Measurements from ENCODE around the gene SNIP1. TPM values are rescaled to one million over a fixed set of nuclear protein-coding genes. Genes with fewer than 3 reads are reported as not detected.
A peak's percentile ranks its signal among the peaks of the same experiment; 100 is the strongest.
"Not testable (repeated sequence)": the region's sequence is repeated elsewhere in the genome, so short reads cannot be mapped to it uniquely, and the experiment has no call there.

The SNIP1 gene
- total RNA-seq, 1 experiment from 2014 or later, result 17.0 TPM

DNA sequence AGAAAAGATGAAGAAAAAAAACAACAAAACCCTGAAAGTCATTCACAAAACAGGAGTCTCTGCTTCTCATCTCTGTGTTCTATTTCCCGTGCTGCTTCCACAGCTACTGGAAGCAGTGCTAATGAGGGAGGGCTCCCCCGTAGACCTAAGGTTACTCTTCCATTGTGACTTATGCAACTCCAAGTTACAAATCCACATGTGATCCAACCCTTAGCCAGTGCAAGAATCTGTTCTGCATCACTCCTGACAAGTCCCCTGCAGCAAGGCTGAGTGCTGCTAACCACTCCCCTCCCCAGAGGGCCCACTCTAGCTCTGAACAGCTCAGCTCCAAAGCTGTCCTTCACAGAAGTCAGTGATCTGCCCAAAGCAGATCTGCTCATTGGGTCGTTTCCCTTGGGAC lies 12.9 kb upstream of the SNIP1 start:
- no peaks in the 10 kb centered on the region for H3K9me3 ChIP-seq (replicated peaks)
- no peak for DNase-seq
- H3K4me1 ChIP-seq, result no peaks in the 10 kb centered on the region
- H3K27me3 ChIP-seq, result no peaks in the 10 kb centered on the region
- no peak overlapping the region for H3K27ac ChIP-seq
- H3K36me3 ChIP-seq, result peaks cover 86% of the 10 kb centered on the region
- no peak overlapping the region for H3K4me3 ChIP-seq

DNA sequence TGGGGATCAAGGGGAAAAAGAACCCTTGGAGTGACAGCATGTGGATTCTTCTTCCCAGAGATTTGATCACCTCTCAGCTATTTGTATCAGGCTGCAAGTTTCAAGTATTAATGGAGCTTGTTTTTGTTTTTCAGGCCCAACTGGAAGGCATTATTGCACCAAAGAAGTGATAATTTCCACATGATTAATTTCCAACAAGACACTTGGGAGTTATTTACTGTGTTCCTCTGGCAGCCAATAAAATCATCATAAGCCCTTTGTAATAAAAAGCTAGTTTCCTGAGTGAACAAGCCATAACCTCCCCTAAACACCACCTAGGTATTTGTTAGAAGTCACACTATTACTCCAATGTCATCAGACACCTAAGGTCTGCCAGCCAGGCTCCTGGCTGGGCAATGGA lies 10.8 kb upstream of the SNIP1 start:
- peaks cover 67% of the 10 kb centered on the region for H3K36me3 ChIP-seq
- H3K4me1 ChIP-seq, result no peaks in the 10 kb centered on the region

DNA sequence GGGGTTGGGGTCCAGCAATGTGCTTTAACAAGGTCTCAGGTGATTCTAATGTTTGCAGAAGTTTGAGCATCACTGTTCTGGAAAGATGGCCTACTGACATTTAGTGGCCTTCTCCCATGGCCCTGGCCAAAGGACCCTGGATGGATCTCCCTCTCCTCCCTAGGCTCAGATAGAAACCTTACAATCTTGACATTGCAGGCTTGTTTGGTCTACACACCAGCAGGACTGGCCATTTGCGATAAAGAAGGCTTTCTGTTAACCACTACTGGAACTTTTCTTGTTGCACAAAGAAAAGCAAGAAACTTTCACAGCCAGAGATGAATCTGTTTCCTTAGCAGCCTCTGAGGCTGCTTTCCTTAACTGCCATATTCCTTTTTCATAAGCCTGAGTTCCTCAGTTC lies 8.9 kb upstream of the SNIP1 start:
- H3K27ac ChIP-seq, result no peak overlapping the region
- no peaks in the 10 kb centered on the region for H3K9me3 ChIP-seq (replicated peaks)
- no peak overlapping the region for H3K4me3 ChIP-seq
- DNase-seq, result no peak
- H3K27me3 ChIP-seq, result no peaks in the 10 kb centered on the region
- no peaks in the 10 kb centered on the region for H3K4me1 ChIP-seq
- H3K36me3 ChIP-seq, result peaks cover 48% of the 10 kb centered on the region

More for the DNA sequence above, 10.8 kb upstream of the SNIP1 start:
- Histone ChIP-seq H3K27ac (no peak overlapping the region), H3K4me3 (no peak overlapping the region), H3K9me3 (replicated peaks) (no peaks in the 10 kb centered on the region), H3K27me3 (no peaks in the 10 kb centered on the region)
- DNase-seq, result no peak

DNA sequence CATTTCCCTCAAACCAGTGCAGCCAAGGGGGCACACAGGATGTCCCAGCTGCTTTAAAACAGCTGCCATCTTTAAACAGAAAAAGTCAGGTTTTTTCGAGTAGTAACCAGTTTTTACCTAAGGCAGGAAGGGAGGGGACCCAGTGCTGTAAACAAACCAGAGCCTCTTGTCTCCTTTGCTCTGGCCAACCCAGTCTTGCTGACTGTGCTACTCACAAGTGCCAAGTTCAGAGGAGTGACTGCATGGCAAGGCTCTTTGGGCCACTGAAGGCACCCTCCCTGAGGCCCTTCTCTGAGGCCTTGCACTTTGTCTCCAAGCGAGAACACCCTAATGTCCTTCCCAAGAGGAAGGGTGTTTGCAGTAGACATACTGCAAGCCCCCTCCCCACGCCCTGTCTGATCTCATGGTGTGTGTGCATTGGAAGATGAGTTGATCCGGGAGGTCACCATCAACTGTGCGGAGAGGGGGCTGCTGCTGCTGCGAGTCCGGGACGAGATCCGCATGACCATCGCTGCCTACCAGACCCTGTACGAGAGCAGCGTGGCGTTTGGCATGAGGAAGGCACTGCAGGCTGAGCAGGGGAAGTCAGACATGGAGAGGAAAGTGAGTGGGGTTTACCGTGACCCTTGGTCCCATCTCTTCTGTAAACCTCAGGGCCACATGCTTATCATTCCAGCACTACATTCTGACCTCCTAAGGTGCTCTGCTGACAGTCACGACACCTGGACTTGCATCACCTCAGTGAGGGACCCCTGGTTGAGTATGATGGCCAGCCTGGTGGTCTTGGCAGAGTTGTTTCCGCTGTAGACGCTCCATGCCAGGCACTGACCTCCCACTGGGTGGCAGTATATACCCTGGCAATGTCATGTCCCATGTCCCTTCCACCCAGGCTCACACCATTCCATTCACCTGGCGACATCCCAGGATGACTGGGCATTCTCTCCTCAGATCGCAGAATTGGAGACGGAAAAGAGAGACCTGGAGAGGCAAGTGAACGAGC lies 7.3 kb upstream of the SNIP1 start:
- Histone ChIP-seq H3K27ac (no peak overlapping the region), H3K27me3 (no peaks in the 10 kb centered on the region), H3K4me3 (no peak overlapping the region), H3K4me1 (no peaks in the 10 kb centered on the region), H3K36me3 (peaks cover 32% of the 10 kb centered on the region), H3K9me3 (replicated peaks) (no peaks in the 10 kb centered on the region)
- peak; percentile 23 to 35 for DNase-seq

DNA sequence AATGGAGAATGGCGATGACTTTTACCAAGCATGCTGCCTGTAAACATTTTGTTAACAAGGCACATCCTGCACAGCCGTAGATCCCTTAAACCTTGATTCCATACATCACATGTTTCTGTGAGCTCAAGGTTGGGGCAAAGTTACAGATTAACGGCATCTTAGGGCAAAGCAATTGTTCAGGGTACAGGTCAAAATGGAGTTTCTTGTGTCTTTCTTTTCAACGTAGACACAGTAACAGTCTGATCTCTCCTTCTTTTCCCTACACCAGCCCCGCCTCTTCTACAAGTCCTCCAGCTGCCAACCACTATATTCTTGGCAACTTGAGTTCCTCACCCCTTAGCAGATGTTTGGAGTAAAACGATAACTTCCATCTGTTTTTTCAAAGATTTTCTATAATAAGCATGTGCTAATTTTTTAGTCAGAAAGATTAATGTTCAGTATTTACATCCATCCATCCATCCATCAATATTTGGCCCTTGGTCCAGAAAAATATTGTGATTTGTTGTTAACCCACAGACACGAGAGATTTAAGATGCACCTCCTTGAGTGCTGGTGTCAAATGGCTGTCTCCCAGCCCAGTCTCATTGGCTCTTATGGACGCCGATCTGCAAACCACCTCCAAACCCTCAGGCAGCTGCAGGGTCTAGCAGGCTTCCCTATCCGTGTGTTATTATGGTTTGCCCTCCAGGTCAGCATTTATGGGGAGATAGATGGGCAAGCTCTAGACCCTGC lies 6.5 kb upstream of the SNIP1 start:
- peak in 1 of 2 experiments; percentile 24 for DNase-seq
- no peaks in the 10 kb centered on the region for H3K4me1 ChIP-seq

DNA sequence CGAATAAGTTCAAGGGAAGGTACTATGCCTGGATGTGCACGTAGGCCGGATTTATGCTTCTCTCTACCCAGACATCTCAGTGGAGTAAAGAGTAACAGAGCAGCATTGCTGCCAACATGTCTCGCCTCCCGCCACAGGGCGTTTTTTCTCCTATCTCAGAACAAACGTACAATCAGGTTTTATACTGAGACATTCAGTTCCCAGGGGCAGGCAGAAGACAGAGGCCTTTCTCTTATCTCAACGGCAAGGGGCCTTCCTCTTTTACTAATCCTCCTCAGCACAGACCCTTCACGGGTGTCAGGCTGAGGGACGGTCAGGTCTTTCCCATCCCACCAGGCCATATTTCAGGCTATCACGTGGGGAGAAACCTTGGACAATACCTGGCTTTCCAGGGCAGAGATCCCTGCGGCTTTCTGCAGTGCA lies 5.9 kb upstream of the SNIP1 start:
- H3K27ac ChIP-seq; DNase-seq; H3K9me3 ChIP-seq (replicated peaks); H3K27me3 ChIP-seq; H3K4me3 ChIP-seq; H3K4me1 ChIP-seq: not testable (repeated sequence)
- H3K36me3 ChIP-seq, result peaks cover 18% of the 10 kb centered on the region

More for the DNA sequence above, 6.5 kb upstream of the SNIP1 start:
- Histone ChIP-seq H3K36me3 (peaks cover 24% of the 10 kb centered on the region), H3K27me3 (no peaks in the 10 kb centered on the region), H3K27ac (no peak overlapping the region), H3K4me3 (no peak overlapping the region), H3K9me3 (replicated peaks) (no peaks in the 10 kb centered on the region)

DNA sequence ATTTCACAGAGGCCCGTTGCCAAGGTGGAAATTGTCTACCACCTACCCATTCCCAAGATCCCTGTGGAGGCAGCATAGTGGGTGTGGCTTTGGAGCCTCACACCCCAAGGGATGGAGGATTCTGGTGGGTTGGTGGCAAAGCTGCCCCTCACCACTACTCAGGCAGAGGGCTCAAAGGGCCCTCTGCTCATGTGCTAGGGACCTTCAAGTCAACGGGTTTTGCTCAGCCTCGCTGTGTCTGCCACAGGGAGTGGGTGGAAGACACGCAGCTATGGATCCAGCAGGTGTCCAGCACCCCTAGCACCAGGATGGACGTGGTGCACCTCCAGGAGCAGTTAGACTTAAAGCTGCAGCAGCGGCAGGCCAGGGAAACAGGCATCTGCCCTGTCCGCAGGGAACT lies 5.0 kb upstream of the SNIP1 start:
- no peaks in the 10 kb centered on the region for H3K27me3 ChIP-seq
- no peak overlapping the region for H3K27ac ChIP-seq
- H3K9me3 ChIP-seq (replicated peaks), result no peaks in the 10 kb centered on the region; the same call in 1 of the 2 replicates
- H3K4me3 ChIP-seq, result no peak overlapping the region
- H3K4me1 ChIP-seq, result no peaks in the 10 kb centered on the region
- DNase-seq, result no peak
- H3K36me3 ChIP-seq, result peaks cover 14% of the 10 kb centered on the region

DNA sequence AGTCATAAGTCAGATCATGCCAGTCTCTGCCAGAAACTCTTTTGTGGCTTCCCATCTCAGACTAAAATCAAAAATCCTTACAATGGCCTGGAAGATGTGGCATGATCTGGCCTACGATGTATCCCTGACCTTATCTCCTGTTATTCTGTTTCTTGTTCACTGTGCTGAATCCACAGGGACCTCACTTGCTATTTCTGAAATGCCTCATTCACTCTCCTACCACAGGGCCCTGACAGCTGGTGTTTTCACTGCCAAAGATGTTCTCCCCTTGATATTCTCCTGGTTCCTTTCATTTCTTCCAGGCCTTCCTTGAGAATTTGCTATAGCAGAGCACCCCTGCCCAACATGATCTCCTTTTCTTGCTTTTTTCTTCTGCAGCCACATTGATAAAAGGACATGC lies 4.3 kb upstream of the SNIP1 start:
- no peaks in the 10 kb centered on the region for H3K27me3 ChIP-seq
- DNase-seq, result no peak

DNA sequence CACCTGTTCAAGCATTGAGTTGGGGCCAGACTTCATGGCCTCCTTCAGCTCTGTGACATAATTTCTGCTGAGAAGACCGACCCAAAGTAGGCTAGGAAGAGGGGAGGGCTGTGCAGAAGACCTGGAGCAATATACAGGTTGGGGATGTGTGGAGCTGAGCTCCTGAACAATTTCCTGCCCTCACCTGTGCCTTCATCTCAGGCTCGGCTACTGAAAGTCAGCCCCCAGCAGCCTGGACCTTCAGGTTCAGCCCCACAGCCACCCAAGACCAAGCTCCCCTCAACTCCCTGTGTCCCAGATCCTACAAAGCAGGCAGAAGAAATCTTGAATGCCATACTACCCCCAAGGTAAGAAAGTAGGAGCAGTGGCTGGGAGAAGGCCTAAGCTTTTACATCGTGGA lies 3.3 kb upstream of the SNIP1 start:
- Histone ChIP-seq H3K27ac (no peak overlapping the region), H3K27me3 (no peaks in the 10 kb centered on the region), H3K4me1 (peaks cover 6% of the 10 kb centered on the region), H3K9me3 (replicated peaks) (no peaks in the 10 kb centered on the region; the same call in 1 of the 2 replicates), H3K36me3 (peaks cover under 1% of the 10 kb centered on the region; the same call in 1 of the 2 replicates), H3K4me3 (peak overlapping the region; percentile 57; the same call in 1 of the 2 replicates)
- no peak for DNase-seq

More for the DNA sequence above, 4.3 kb upstream of the SNIP1 start:
- Histone ChIP-seq H3K27ac (no peak overlapping the region), H3K4me3 (no peak overlapping the region), H3K9me3 (replicated peaks) (no peaks in the 10 kb centered on the region; the same call in 1 of the 2 replicates), H3K4me1 (no peaks in the 10 kb centered on the region; the same call in 1 of the 2 replicates), H3K36me3 (peaks cover 9% of the 10 kb centered on the region)

DNA sequence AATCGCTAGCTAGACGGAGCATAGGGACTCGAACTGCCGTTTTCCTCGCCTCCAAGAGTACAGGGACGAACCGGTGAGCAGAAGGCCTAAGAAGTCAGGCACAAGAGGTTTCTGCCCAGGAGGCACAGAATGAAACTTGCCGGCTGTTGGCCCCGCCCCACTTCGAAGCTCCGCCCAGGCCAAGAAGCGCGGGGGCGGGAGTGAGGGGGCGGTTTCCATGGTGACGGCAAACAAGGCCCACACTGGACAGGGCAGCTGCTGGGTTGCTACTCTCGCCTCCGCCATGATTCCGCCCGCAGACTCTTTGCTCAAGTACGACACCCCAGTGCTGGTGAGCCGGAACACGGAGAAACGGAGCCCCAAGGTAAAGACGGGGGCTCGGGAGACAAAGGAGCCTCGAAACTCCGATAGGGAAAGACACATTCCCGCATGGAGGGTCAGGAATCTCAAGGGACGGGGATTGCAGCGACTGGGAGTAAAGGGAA lies 2.7 kb upstream of the SNIP1 start, which contains the start of gene DNALI1:
Gene DNALI1, plus strand, starts transcription at position 229 of the 485 bp plus-strand sequence. Its CDS starts 55 bp downstream, at position 284.
- Histone ChIP-seq H3K27ac (no peak within 1 kb of the TSS; the same call in 1 of the 2 replicates), H3K36me3 (0 out of 2 replicates have a peak, but pooled peaks cover 3% of the 10 kb centered on the region), H3K9me3 (replicated peaks) (no peaks in the 10 kb centered on the region; the same call in 1 of the 2 replicates), H3K27me3 (no peaks in the 10 kb centered on the region), H3K4me3 (peak within 1 kb of the TSS; percentile 57), H3K4me1 (peaks cover 6% of the 10 kb centered on the region)
- peak; percentile 95 to 96 for DNase-seq

DNA sequence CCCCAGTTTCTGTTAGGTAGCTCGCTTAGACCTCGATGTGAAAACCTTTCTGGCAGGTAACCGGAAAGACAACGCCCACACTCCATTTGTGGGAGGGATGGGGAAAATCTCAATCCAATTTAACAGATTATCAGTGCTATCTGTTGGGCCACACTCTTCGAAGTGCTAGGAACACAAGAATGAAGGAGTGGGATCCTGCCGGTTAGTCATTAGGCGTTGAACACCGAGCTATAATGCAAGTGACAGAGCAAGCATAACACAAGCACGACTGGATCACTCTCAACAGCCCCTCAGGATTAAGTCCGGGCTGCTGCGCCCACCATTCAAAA lies 531 bp downstream of the SNIP1 start:
- peaks cover 6% of the 10 kb centered on the region for H3K4me1 ChIP-seq
- H3K36me3 ChIP-seq, result peaks cover 11% of the 10 kb centered on the region
- peak overlapping the region; percentile 50 for H3K27ac ChIP-seq
- no peaks in the 10 kb centered on the region; the same call in 1 of the 2 replicates for H3K9me3 ChIP-seq (replicated peaks)
- DNase-seq, result no peak
- no peaks in the 10 kb centered on the region for H3K27me3 ChIP-seq
- H3K4me3 ChIP-seq, result peak overlapping the region; percentile 97

DNA sequence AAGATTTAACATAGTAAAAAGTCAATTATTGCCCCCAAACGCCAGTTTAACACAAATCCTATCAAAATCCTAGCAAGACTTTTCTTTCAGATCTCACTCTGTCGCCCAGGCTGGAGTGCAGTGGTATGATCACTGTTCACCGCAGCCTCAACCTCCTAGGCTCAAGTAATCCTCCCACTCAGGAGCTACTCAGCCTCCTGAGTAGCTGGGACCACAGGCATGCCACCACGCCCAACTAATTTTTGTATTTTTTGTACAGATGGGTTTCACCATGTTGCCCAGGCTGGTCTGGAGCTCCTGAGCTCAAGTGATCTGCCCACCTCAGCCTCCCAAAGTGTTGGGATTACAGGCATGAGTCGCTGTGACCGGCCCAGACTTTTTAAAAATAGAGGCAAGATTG lies 4.8 kb downstream of the SNIP1 start:
- Histone ChIP-seq H3K36me3 (peaks cover 27% of the 10 kb centered on the region), H3K27ac (no peak overlapping the region)
- no peak for DNase-seq

DNA sequence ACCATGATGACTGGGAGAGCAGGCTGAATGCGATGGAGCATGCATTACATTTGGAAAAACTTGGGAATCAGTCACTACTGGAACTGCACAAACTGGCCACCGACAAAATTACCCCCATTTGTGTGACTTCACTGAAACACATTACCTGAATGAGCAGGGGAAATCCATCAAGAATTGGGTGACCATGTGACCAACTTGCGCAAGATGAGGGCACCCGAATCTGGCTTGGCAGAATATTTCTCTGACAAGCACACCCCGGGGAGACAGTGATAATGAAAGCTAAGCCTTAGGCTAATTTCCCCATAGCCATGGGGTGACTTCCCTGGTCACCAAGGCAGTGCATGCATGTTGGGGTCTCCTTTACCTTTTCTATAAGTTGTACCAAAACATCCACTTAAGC lies 9.1 kb downstream of the SNIP1 start:
- no peaks in the 10 kb centered on the region for H3K9me3 ChIP-seq (replicated peaks)
- H3K4me1 ChIP-seq, result no peaks in the 10 kb centered on the region
- no peak overlapping the region for H3K4me3 ChIP-seq
- no peak for DNase-seq
- H3K27me3 ChIP-seq, result no peaks in the 10 kb centered on the region
- peaks cover 44% of the 10 kb centered on the region for H3K36me3 ChIP-seq
- H3K27ac ChIP-seq, result no peak overlapping the region

More for the DNA sequence above, 4.8 kb downstream of the SNIP1 start:
- H3K27me3 ChIP-seq, result no peaks in the 10 kb centered on the region
- H3K9me3 ChIP-seq (replicated peaks), result no peaks in the 10 kb centered on the region; the same call in 1 of the 2 replicates
- no peak overlapping the region for H3K4me3 ChIP-seq
- peaks cover 6% of the 10 kb centered on the region for H3K4me1 ChIP-seq

DNA sequence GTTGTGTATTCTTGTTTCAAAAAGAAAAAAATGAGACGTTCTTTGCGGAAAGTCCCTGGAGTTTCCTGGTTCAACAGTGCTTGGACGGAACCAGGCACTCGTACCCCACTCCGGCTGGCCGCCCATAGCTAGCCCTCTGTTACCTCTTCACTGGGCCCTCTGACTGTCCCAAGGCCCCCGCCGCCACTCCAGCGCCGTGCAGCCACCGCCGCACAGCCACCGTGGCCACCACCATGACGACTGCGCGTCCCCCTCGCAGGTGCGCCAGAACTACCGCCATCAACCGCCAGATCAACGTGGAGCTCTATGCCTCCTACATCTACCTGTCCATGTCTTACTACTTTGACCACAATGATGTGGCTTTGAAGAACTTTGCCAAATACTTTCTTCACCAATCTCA lies 9.6 kb downstream of the SNIP1 start:
- no peaks in the 10 kb centered on the region for H3K4me1 ChIP-seq
- DNase-seq, result no peak
- no peaks in the 10 kb centered on the region for H3K27me3 ChIP-seq
- peaks cover 43% of the 10 kb centered on the region for H3K36me3 ChIP-seq
- no peak overlapping the region for H3K4me3 ChIP-seq
- no peak overlapping the region for H3K27ac ChIP-seq
- H3K9me3 ChIP-seq (replicated peaks), result no peaks in the 10 kb centered on the region
